Adipose tissue (tissue), 3 donors: ENCODE data around the gene IFIT1B. TPM values are rescaled to one million over a fixed set of nuclear protein-coding genes. Genes with fewer than 3 reads are reported as not detected.
A peak's percentile ranks its signal among the peaks of the same experiment; 100 is the strongest.
"Not testable (repeated sequence)": the region's sequence is repeated elsewhere in the genome, so short reads cannot be mapped to it uniquely, and the experiment has no call there.

Experiments used
- H3K27ac ChIP-seq: one replicate; pipeline ENCODE4 v1.5.1; 2013; ENCODE audit warnings: low read depth, low read length
- WGBS, 3 donors: extraction: QIAGEN DNeasy Blood & Tissue Kit; methylation state at CpG; one replicate each; pipeline ENCODE4 v1.1.7; 2013; 5-methylcytosine and 5-hydroxymethylcytosine counted together
- polyA plus RNA-seq, 3 donors: library from polyadenylated mRNA; stranded (reverse); fragments of 200-250 nt; gene quantifications; one replicate each; pipeline ENCODE4 v1.2.3, GENCODE V29; 2013
- donor health status: healthy with polysubstance abuse.
- donor health status: Bipolar disorder and iron deficiency.
- donor health status: healthy.

IFIT1B gene
- polyA plus RNA-seq, 3 donors, result not detected

- WGBS, 3 donors, result 44 to 74% (median 49%) methylated on average over 4 of the region's 4 CpGs
- H3K27ac ChIP-seq, result no peak overlapping the region
These were observed 31.2 kb upstream of the IFIT1B start for GRCh38 chr10:89346405-89347254.

GRCh38 chr10:89347701-89348457 lies 30.0 kb upstream of the IFIT1B start:
- 56 to 80% (median 61%) methylated on average over 7 of the region's 7 CpGs for WGBS, 3 donors
- H3K27ac ChIP-seq, result peak overlapping the region; percentile 58

GRCh38 chr10:89348481-89348880 lies 29.4 kb upstream of the IFIT1B start:
- 64 to 77% (median 65%) methylated on average over 5 of the region's 5 CpGs for WGBS, 3 donors
- no peak overlapping the region for H3K27ac ChIP-seq

GRCh38 chr10:89348975-89349374 lies 28.9 kb upstream of the IFIT1B start:
- WGBS, 3 donors, result 69 to 92% (median 79%) methylated on average over 2 of the region's 2 CpGs
- H3K27ac ChIP-seq, result no peak overlapping the region

GRCh38 chr10:89350631-89351315 lies 27.1 kb upstream of the IFIT1B start:
- H3K27ac ChIP-seq, result not testable (repeated sequence)
- WGBS, 3 donors, result 17 to 47% (median 22%) methylated on average over 7 of the region's 7 CpGs

- 37 to 54% (median 48%) methylated on average over 1 of the region's 1 CpG for WGBS, 3 donors
These were observed 26.5 kb upstream of the IFIT1B start for GRCh38 chr10:89351412-89351779.

GRCh38 chr10:89351780-89352597 lies 25.9 kb upstream of the IFIT1B start:
- no peak overlapping the region for H3K27ac ChIP-seq
- 27 to 57% (median 51%) methylated on average over 12 of the region's 12 CpGs for WGBS, 3 donors

More at GRCh38 chr10:89351412-89351779, 26.5 kb upstream of the IFIT1B start:
- no peak overlapping the region for H3K27ac ChIP-seq

GRCh38 chr10:89352802-89353201 lies 25.1 kb upstream of the IFIT1B start:
- no peak overlapping the region for H3K27ac ChIP-seq
- WGBS, 3 donors, result 85 to 98% (median 86%) methylated on average over 4 of the region's 4 CpGs

GRCh38 chr10:89355394-89355931 lies 22.4 kb upstream of the IFIT1B start:
- H3K27ac ChIP-seq, result no peak overlapping the region
- WGBS, 3 donors, result 88 to 94% (median 93%) methylated on average over 2 of the region's 2 CpGs

GRCh38 chr10:89357096-89357495 lies 20.8 kb upstream of the IFIT1B start:
- 65 to 83% (median 79%) methylated on average over 1 of the region's 1 CpG for WGBS, 3 donors

GRCh38 chr10:89357975-89358374 lies 19.9 kb upstream of the IFIT1B start:
- no peak overlapping the region for H3K27ac ChIP-seq
- 59 to 85% (median 69%) methylated on average over 2 of the region's 2 CpGs for WGBS, 3 donors

More at GRCh38 chr10:89357096-89357495, 20.8 kb upstream of the IFIT1B start:
- no peak overlapping the region for H3K27ac ChIP-seq

- H3K27ac ChIP-seq, result no peak overlapping the region
These were observed 17.7 kb upstream of the IFIT1B start for GRCh38 chr10:89360157-89360556.

- H3K27ac ChIP-seq, result no peak overlapping the region
These were observed 14.9 kb upstream of the IFIT1B start for GRCh38 chr10:89362929-89363328.

GRCh38 chr10:89363729-89364442 lies 14.0 kb upstream of the IFIT1B start:
- no peak overlapping the region for H3K27ac ChIP-seq
- WGBS, 3 donors, result 75 to 88% (median 77%) methylated on average over 6 of the region's 6 CpGs

- 96 to 100% (median 98%) methylated on average over 1 of the region's 1 CpG for WGBS, 3 donors
These were observed 13.3 kb upstream of the IFIT1B start for GRCh38 chr10:89364531-89364930.

GRCh38 chr10:89367529-89367928 lies 10.3 kb upstream of the IFIT1B start:
- WGBS, 3 donors, result 54 to 64% (median 57%) methylated on average over 4 of the region's 4 CpGs
- H3K27ac ChIP-seq, result no peak overlapping the region

More at GRCh38 chr10:89364531-89364930, 13.3 kb upstream of the IFIT1B start:
- H3K27ac ChIP-seq, result no peak overlapping the region

- no peak overlapping the region for H3K27ac ChIP-seq
- WGBS, 3 donors, result 50 to 68% (median 63%) methylated on average over 1 of the region's 1 CpG
These were observed 9.7 kb upstream of the IFIT1B start for GRCh38 chr10:89368129-89368528.
